Peyer's patch (tissue), 4 donors: ENCODE results near the gene AHSP.

Experiments
- POLR2A ChIP-seq, 2 donors: fragments of 450-650 bp; IDR thresholded peaks; one replicate each; pipeline ENCODE4 v1.5.1; 2017; ENCODE audit warnings: antibody characterized with exemption in 2 of 2, mild to moderate bottlenecking in 2 of 2, moderate library complexity in 2 of 2
- TF ChIP-seq, protein P1 (sequence below), 6 experiments: fragments of 450-650 bp in 4 of 6; fragments of 200-600 bp in 2 of 6; sonication (generic) in 1 of 6; IDR thresholded peaks; one replicate each; pipeline ENCODE4 v1.5.1; 2017 to 2019; ENCODE audit warnings: antibody characterized with exemption in 6 of 6, mild to moderate bottlenecking in 3 of 6, moderate library complexity in 1 of 6

- TF ChIP-seq, protein P1, sequence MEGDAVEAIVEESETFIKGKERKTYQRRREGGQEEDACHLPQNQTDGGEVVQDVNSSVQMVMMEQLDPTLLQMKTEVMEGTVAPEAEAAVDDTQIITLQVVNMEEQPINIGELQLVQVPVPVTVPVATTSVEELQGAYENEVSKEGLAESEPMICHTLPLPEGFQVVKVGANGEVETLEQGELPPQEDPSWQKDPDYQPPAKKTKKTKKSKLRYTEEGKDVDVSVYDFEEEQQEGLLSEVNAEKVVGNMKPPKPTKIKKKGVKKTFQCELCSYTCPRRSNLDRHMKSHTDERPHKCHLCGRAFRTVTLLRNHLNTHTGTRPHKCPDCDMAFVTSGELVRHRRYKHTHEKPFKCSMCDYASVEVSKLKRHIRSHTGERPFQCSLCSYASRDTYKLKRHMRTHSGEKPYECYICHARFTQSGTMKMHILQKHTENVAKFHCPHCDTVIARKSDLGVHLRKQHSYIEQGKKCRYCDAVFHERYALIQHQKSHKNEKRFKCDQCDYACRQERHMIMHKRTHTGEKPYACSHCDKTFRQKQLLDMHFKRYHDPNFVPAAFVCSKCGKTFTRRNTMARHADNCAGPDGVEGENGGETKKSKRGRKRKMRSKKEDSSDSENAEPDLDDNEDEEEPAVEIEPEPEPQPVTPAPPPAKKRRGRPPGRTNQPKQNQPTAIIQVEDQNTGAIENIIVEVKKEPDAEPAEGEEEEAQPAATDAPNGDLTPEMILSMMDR (IDR thresholded peaks at IDR 0.05), result no peak
- TF ChIP-seq POLR2A (IDR thresholded peaks at IDR 0.05), result no peak
Observed at GRCh38 chr16:31501966-31502348, 25.7 kb upstream of the AHSP start.
